ENCODE data around the gene MUSTN1. TPM values are rescaled to one million over a fixed set of nuclear protein-coding genes. Genes with fewer than 3 reads are reported as not detected.

MUSTN1 gene
- total and polyA plus RNA-seq, 3 donors from 2014 or later = 3.5 to 21.7 (median 3.6) TPM

GRCh38 chr3:52792413-52792812 is 42.4 kb downstream of the MUSTN1 start:
- no peak for DNase-seq
- H3K27ac ChIP-seq = no peak overlapping the region
- 95% methylated on average over 5 to 7 of the region's 7 CpGs for WGBS, 2 donors

GRCh38 chr3:52791928-52792327 is 42.9 kb downstream of the MUSTN1 start:
- no peaks in the 10 kb centered on the region for H3K4me1 ChIP-seq
- no peaks in the 10 kb centered on the region for H3K9me3 ChIP-seq
- WGBS, 2 donors = 67 to 77% methylated on average over 1 to 4 of the region's 4 CpGs

More at GRCh38 chr3:52792413-52792812, 42.4 kb downstream of the MUSTN1 start:
- H3K9me3 ChIP-seq = no peaks in the 10 kb centered on the region
- H3K4me1 ChIP-seq = no peaks in the 10 kb centered on the region
- H3K4me3 ChIP-seq = no peak overlapping the region
- no peaks in the 10 kb centered on the region for H3K27me3 ChIP-seq
- H3K36me3 ChIP-seq (ENCODE audit: low read depth, missing control alignments) = no peaks in the 10 kb centered on the region
- TF ChIP-seq CTCF (IDR thresholded peaks at IDR 0.05) (no peak), POLR2A (IDR thresholded peaks at IDR 0.05) (no peak)
- intact Hi-C loops (cut with DNase I; ENCODE audit: low total_unique reads) = no loop called here

GRCh38 chr3:52791366-52791765 is 43.5 kb downstream of the MUSTN1 start:
- Histone ChIP-seq H3K27ac (no peak overlapping the region), H3K4me1 (no peaks in the 10 kb centered on the region), H3K4me3 (no peak overlapping the region), H3K36me3 (ENCODE audit: low read depth, missing control alignments) (no peaks in the 10 kb centered on the region), H3K9me3 (no peaks in the 10 kb centered on the region), H3K27me3 (no peaks in the 10 kb centered on the region)
- no peak for DNase-seq
- intact Hi-C loops (cut with DNase I; ENCODE audit: low total_unique reads) = no loop called here
- TF ChIP-seq CTCF (IDR thresholded peaks at IDR 0.05) (no peak), POLR2A (IDR thresholded peaks at IDR 0.05) (no peak)
- 82 to 89% methylated on average over 6 to 12 of the region's 12 CpGs for WGBS, 2 donors

More at GRCh38 chr3:52791928-52792327, 42.9 kb downstream of the MUSTN1 start:
- TF ChIP-seq POLR2A (IDR thresholded peaks at IDR 0.05) = no peak
- no peak for TF ChIP-seq CTCF (IDR thresholded peaks at IDR 0.05)
- intact Hi-C loops (cut with DNase I; ENCODE audit: low total_unique reads) = no loop called here
- Histone ChIP-seq H3K4me3 (no peak overlapping the region), H3K27me3 (no peaks in the 10 kb centered on the region), H3K27ac (no peak overlapping the region), H3K36me3 (ENCODE audit: low read depth, missing control alignments) (no peaks in the 10 kb centered on the region)
- no peak for DNase-seq

- Histone ChIP-seq H3K4me3 (no peak overlapping the region), H3K27me3 (no peaks in the 10 kb centered on the region), H3K36me3 (ENCODE audit: low read depth, missing control alignments) (no peaks in the 10 kb centered on the region), H3K4me1 (no peaks in the 10 kb centered on the region), H3K9me3 (no peaks in the 10 kb centered on the region), H3K27ac (no peak overlapping the region)
- TF ChIP-seq CTCF (IDR thresholded peaks at IDR 0.05) = no peak
- no peak for TF ChIP-seq POLR2A (IDR thresholded peaks at IDR 0.05)
- no peak for DNase-seq
- intact Hi-C loops (cut with DNase I; ENCODE audit: low total_unique reads) = no loop called here
- WGBS, 2 donors = 92 to 93% methylated on average over 13 of the region's 13 CpGs
These were observed 44.1 kb downstream of the MUSTN1 start for GRCh38 chr3:52790741-52791140.

- WGBS, 2 donors = 87 to 94% methylated on average over 7 of the region's 7 CpGs
- TF ChIP-seq POLR2A (IDR thresholded peaks at IDR 0.05) = no peak
- no peak for TF ChIP-seq CTCF (IDR thresholded peaks at IDR 0.05)
- intact Hi-C loops (cut with DNase I; ENCODE audit: low total_unique reads) = no loop called here
These were observed 44.5 kb downstream of the MUSTN1 start for GRCh38 chr3:52790337-52790736.

More at GRCh38 chr3:52790337-52790736, 44.5 kb downstream of the MUSTN1 start:
- Histone ChIP-seq H3K4me3 (no peak overlapping the region), H3K9me3 (no peaks in the 10 kb centered on the region), H3K27ac (no peak overlapping the region), H3K36me3 (ENCODE audit: low read depth, missing control alignments) (no peaks in the 10 kb centered on the region), H3K4me1 (no peaks in the 10 kb centered on the region), H3K27me3 (no peaks in the 10 kb centered on the region)
- no peak for DNase-seq

Data from testis (tissue), 3 donors.